ENCODE data around the gene PLP2.
A peak's percentile ranks its signal among the peaks of the same experiment; 100 is the strongest.
"Not testable (repeated sequence)": the region's sequence is repeated elsewhere in the genome, so short reads cannot be mapped to it uniquely, and the experiment has no call there.

The PLP2 gene

GRCh38 chrX:49163555-49164419, 7.9 kb upstream of the PLP2 start:
- DNase-seq (ENCODE audit: low read depth), result peak; percentile 66

GRCh38 chrX:49164589-49165360, 6.9 kb upstream of the PLP2 start:
- no peak for DNase-seq (ENCODE audit: low read depth)

DNA sequence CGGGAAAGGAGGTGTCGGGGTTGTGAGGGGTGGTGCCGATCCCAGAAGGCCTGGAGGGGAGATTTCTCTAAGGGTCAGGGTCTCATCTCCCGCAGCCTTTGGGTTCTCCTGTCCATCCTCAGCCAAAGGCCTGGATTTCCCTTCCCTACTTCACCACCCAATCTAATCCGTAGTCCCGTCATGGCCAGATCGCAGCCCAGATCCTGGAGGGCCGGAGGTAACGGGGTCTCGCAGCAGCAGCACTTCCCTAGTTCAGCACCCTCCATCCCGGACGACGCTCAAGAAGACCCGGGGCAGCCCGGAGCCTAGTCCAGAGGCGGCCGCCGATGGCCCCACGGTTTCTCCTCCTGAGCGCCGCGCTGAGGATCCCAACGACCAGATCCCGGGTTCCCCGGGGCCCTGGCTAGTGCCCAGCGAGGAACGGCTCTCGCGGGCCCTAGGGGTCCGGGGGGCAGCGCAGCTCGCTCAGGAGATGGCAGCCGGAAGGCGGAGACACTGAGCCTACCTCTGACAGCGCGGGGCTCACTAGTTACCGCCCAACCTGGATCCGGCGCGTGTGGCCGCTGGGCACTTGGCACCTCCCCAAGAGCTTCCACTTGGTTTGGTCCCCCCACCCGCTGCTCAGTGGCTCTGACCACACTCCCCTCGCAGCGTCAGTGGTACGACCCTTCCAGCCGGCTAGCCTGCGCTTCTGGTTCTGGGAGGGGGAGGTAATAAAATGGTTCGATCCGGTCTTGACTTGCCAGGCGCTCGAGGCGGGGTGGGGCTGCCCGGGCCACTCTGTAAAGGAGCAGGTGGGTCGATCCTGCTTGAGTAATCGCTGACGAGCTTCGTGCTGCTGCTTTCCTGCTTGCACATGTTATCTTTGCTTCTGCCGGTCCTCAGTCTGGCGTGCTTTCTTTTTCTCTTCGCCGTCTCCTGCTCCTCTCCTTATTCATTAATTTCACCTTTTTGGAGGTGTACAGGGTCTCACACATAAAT, 5.5 kb upstream of the PLP2 start:
- DNase-seq (ENCODE audit: low read depth), result peak; percentile 70

- DNase-seq (ENCODE audit: low read depth), result peak; percentile 62
Measured at GRCh38 chrX:49166914-49167739, 4.6 kb upstream of the PLP2 start.

DNA sequence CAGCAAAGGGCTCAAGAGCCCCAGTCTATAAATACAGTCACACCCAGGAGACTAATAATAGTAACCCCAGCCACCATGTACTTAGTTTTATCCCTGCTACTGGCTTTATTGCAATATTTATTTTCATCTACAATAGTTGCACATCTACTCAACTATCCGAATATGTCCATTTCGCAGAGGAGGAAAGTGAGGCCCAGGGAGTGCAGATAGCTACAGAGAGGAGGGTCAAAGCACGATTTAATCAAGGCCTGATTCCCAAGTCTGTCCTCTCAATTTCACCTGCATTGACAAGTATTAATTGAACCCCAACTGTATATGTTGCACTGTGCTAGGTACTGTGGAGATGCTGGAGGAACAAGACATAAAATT, 4.0 kb upstream of the PLP2 start:
- no peak for DNase-seq (ENCODE audit: low read depth)

GRCh38 chrX:49172280-49172780, 632 bp downstream of the PLP2 start:
- peak; percentile 58 for DNase-seq (ENCODE audit: low read depth)

DNA sequence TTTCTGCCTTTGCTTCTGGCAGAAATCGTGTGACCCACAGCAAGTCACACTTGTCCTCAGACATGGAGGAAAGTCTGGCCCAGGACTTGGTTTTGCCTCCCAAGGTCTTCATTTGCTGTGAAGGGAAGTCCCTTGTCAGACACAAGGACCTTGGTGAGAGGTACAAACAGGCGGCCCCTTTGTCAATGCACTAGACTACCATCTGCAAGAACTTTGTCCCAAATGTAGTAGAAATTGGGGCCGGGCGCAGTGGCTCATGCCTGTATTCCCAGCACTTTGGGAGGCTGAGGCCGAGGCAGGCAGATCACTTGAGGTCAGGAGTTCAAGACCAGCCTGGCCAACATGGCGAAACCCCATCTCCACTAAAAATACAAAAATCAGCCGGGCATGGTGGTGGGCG, 1.8 kb downstream of the PLP2 start:
- DNase-seq (ENCODE audit: low read depth), result not testable (repeated sequence)

DNA sequence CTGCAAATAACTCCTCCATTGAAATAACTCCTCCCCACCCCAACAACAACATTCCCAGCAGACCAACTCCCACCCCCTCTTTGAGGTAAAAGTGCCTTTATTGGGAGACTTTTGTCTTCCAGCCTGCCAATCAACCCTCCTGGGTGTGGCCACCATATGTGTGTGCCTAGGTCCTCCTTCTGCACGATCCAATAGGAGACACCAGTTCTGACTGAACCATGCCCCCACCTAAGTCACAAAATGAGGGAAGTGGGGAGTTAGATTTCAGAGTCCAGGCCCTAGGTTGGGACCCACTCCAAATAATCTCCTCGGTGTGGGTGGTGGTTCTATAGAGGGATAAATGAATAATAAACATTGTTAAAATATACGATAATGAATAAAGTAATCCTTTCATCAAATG, 3.0 kb downstream of the PLP2 start:
- DNase-seq (ENCODE audit: low read depth), result no peak

DNA sequence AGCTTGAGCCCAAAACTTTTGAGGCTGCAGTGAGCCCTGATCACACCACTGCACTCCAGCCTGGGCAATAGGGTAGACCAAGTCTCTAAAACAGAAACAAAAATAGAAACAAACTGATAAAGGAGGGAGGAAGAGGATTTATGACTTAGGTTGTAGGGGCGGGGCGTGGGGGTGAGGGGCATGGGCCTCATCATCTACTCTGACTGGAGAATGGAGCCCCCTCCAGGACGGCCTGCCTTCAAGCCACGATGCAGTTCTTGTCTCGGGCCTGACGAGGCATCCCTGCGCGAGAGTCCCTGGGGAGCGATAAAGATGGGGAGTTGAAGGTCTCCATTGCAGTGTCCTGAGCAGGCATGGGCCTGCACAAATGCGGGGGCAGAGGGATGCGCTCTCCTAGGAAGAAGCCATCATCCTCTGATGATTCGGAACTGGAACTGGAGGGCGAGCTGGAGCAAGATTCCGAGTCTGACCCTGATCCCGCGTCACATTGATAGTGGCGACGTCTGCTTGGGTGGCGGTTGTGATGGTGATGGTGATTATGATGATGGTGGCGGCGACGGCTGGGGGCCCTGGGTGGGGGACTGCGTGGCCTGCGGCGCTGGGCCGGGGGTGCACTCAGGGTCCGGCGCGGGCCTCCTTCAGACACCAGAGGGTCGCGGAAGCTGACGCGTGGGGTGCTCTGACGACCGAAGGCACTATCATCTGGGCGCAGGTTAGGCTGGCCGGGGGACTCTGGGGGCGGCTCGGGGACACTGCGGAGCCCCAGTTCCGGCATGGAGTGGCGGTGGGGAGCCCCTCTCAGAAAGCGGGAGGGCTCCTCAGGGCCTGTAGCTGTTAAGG, 4.0 kb downstream of the PLP2 start:
- DNase-seq (ENCODE audit: low read depth), result no peak

GRCh38 chrX:49176421-49177326, 5.0 kb downstream of the PLP2 start:
- DNase-seq (ENCODE audit: low read depth), result no peak

DNA sequence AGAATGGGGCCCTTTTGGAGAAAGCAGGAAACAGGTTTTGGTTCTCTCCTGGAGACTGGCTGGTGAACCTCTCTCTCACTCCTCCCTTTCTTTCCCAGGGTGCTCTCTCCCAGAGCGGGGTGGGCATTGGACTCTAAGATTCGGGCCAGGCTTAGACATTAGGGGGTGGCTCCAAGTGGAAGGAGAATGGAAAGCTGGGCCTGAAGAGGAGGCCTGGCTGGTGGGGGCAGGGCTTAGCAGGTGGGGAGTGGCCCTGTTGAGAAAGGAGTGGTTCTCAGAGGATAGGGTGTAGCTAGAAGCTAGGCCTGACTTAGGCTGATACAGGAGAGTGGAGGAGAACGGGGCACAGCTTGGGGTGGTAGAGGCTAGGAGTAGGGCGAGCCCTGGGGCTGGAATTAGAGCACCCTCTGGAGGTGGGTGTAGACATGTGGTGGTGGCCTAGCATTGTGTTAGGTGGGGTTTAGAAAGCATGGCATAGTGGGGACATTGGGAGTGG, 5.7 kb downstream of the PLP2 start:
- DNase-seq (ENCODE audit: low read depth), result no peak

DNA sequence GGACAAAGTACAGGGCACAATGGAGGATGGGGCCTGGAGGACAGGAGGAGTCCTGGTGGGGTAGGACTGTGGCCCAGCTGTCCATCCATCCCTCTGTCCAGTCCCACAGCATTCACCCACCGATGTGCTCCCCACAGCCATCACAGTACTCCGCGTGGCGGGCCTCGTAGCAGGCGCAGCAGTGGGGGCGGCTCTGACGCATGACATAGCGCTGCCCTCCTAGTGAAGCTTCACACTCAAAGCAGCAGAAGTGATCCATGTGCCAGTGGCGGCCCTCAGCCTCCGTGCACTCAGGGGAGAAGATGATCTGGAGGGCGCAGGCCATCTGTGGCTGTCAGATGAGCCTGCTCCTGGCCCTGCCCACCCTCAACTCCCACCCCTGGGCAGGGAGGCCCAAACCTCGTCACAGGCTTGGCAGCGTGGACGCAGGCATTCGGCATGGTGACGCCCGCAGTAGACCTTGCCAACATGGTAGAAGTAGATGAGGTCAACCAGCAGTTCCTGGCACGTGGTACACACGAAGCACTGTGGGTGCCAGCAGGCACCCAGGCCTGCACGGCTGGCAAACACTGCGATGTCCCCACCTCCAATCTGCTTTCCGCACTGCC, 6.3 kb downstream of the PLP2 start:
- no peak for DNase-seq (ENCODE audit: low read depth)

DNA sequence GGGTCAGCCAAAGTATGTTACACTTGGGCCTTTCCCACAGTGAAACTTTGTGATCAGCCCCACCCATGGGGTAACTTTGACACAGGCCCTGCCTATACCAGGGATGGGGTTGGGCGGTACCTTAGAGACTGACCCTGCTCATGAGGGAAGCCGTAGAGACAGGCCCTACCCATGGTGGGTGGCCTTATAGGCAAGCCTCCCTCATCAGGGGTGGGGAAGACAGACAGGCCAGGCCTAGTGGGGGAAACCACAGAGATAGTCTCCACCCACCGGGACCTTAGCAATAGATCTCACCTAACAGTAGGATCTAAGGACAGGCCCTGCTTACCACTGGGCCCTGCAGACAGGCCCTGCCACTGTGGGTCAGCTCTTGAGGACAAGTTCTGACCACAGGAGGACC, 6.8 kb downstream of the PLP2 start:
- DNase-seq (ENCODE audit: low read depth), result no peak

DNA sequence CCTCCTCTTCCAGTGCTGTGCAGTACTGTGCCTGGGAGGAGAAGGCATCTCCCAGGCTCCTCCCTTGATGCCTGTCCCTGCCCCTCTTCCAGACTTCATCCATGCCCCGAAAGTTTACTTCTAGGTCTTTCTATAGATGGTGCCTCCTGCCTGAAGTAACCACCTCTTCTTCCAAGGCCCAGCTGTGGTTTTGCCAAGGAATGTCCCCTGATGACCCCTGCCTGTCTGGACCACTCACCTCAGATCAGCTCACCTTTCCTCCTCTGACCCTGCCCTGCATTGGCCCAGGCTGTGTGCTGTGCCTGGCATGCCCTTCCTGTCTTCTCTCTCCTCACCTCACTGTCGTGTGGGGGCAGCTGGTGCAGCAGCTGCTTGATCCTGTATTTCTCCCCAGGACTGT, 7.7 kb downstream of the PLP2 start:
- no peak for DNase-seq (ENCODE audit: low read depth)

- DNase-seq (ENCODE audit: low read depth), result no peak
Measured at GRCh38 chrX:49183701-49184281, 12.1 kb downstream of the PLP2 start.

GRCh38 chrX:49184294-49185281, 12.9 kb downstream of the PLP2 start:
- DNase-seq (ENCODE audit: low read depth), result peak; percentile 19

Data from T-helper 22 cell (primary cell).